Gastrocnemius medialis (tissue), 4 donors: ENCODE measurements around the gene MED14. TPM values are rescaled to one million over a fixed set of nuclear protein-coding genes. Genes with fewer than 3 reads are reported as not detected.

Source experiments
- ATAC-seq, 2 donors: fragments of 150-250 bp; one replicate each; pipeline ENCODE4 v1.9.1; 2016
- DNase-seq, 2 donors: peaks; one replicate each; pipeline ENCODE4 v3.0.0-alpha.2; 2019
- H3K27ac ChIP-seq, 4 donors: fragments of 200-600 bp; sonication (generic); 1 replicate in 1 of 4; 2 replicates in 3 of 4; pipeline ENCODE4 v1.5.1; 2016 to 2018; ENCODE audit warnings: mild to moderate bottlenecking in 2 of 4, moderate library complexity in 1 of 4
- H3K27me3 ChIP-seq, 3 donors: fragments of 200-600 bp; sonication (generic) in 2 of 3; 1 replicate in 1 of 3; 2 replicates in 2 of 3; pipeline versions ENCODE4 v1.5.1 to v1.6.0; 2016 to 2019; ENCODE audit warnings: mild to moderate bottlenecking in 1 of 3, moderate library complexity in 1 of 3
- H3K36me3 ChIP-seq, 2 donors: fragments of 200-600 bp; sonication (generic) in 1 of 2; one replicate each; pipeline ENCODE4 v1.5.1; 2017 to 2018
- H3K4me1 ChIP-seq, 2 donors: fragments of 200-600 bp; sonication (generic) in 1 of 2; one replicate each; pipeline ENCODE4 v1.5.1; 2016 to 2017; ENCODE audit warnings: mild to moderate bottlenecking in 2 of 2
- H3K4me3 ChIP-seq, 4 donors: fragments of 200-600 bp; sonication (generic) in 3 of 4; 1 replicate in 1 of 4; 2 replicates in 3 of 4; pipeline ENCODE4 v1.5.1; 2016 to 2019; ENCODE audit warnings: mild to moderate bottlenecking in 2 of 4
- H3K9me3 ChIP-seq, 3 donors: fragments of 200-600 bp; sonication (generic) in 2 of 3; 1 replicate in 1 of 3; 2 replicates in 2 of 3; pipeline ENCODE4 v1.5.1; 2016 to 2019
- CTCF ChIP-seq, 5 experiments: fragments of 450-650 bp in 3 of 5; fragments of 200-600 bp in 2 of 5; sonication (generic) in 2 of 5; IDR thresholded peaks in 4 of 5; conservative IDR thresholded peaks in 1 of 5; 1 replicate in 4 of 5; 2 replicates in 1 of 5; pipeline ENCODE4 v1.5.1; 2016 to 2019; ENCODE audit warnings: antibody characterized with exemption in 5 of 5, mild to moderate bottlenecking in 3 of 5, moderate library complexity in 3 of 5
- POLR2A ChIP-seq, 2 donors: fragments of 450-650 bp; IDR thresholded peaks; one replicate each; pipeline ENCODE4 v1.6.1; 2017; ENCODE audit warnings: antibody characterized with exemption in 2 of 2, mild to moderate bottlenecking in 2 of 2, moderate library complexity in 2 of 2
- in situ Hi-C, 4 donors: fragments of 200-750 bp; cut with MboI; loops; one replicate each; pipeline versions ENCODE4 v1.15.0 to v1.8.0; 2017; ENCODE audit warnings: low sequenced_read_pairs in 4 of 4
- intact Hi-C: fragments of 100-400 bp; cut with DNase I; formaldehyde crosslinking; loops from one replicate; pipeline ENCODE4 v1.15.1; 2023; ENCODE audit warnings: low total_unique reads
- total RNA-seq, 4 donors: library from RNA; depleted of rRNA; stranded (reverse); fragments of >200 nt; gene quantifications; one replicate each; pipeline versions ENCODE4 v1.1.0 to v1.2.3, GENCODE V29; 2016

Gene MED14
- total RNA-seq, 4 donors from 2014 or later: 19.8 to 27.0 (median 24.0) TPM

GRCh38 chrX:40721489-40722106, 13.7 kb downstream of the MED14 start:
- in situ Hi-C loops: no loop called here
- peak overlapping the region; percentile 21 to 98 (median 53) for H3K27ac ChIP-seq

GRCh38 chrX:40720792-40721191, 14.6 kb downstream of the MED14 start:
- Histone ChIP-seq H3K27ac (peak overlapping the region; percentile 21 to 98 (median 53)), H3K4me1 (peaks cover 16 to 24% of the 10 kb centered on the region in 2 donors), H3K36me3 (no peaks in the 10 kb centered on the region), H3K27me3 (no peaks in the 10 kb centered on the region), H3K4me3 (no peak overlapping the region), H3K9me3 (no peaks in the 10 kb centered on the region)
- ATAC-seq (peak in 1 of 2 donors; percentile 72), DNase-seq (no peak)
- in situ Hi-C loops: no loop called here
- intact Hi-C loops: no loop called here
- no peak for TF ChIP-seq POLR2A (IDR thresholded peaks at IDR 0.05)
- TF ChIP-seq CTCF (IDR thresholded peaks at IDR 0.05 in 4 of 5, conservative IDR thresholded peaks at IDR 0.05 in 1 of 5): no peak

More at GRCh38 chrX:40721489-40722106, 13.7 kb downstream of the MED14 start:
- ATAC-seq (peak in 1 of 2 donors; percentile 7), DNase-seq (no peak)
- H3K9me3 ChIP-seq: no peaks in the 10 kb centered on the region
- no peaks in the 10 kb centered on the region for H3K27me3 ChIP-seq
- H3K4me3 ChIP-seq: no peak overlapping the region
- TF ChIP-seq POLR2A (IDR thresholded peaks at IDR 0.05) (no peak), CTCF (IDR thresholded peaks at IDR 0.05 in 4 of 5, conservative IDR thresholded peaks at IDR 0.05 in 1 of 5) (no peak)
- H3K4me1 ChIP-seq: peaks cover 18 to 24% of the 10 kb centered on the region in 2 donors
- H3K36me3 ChIP-seq: no peaks in the 10 kb centered on the region
- intact Hi-C loops: no loop called here

- TF ChIP-seq CTCF (IDR thresholded peaks at IDR 0.05 in 4 of 5, conservative IDR thresholded peaks at IDR 0.05 in 1 of 5) (no peak), POLR2A (IDR thresholded peaks at IDR 0.05) (no peak)
- Histone ChIP-seq H3K27me3 (no peaks in the 10 kb centered on the region), H3K4me3 (no peak overlapping the region), H3K36me3 (no peaks in the 10 kb centered on the region), H3K27ac (peak overlapping the region; percentile 21 to 98 (median 53)), H3K4me1 (peaks cover 11 to 24% of the 10 kb centered on the region in 2 donors), H3K9me3 (no peaks in the 10 kb centered on the region)
- in situ Hi-C loops: no loop called here
- peak in 1 of 2 donors; percentile 58 for ATAC-seq
- intact Hi-C loops: no loop called here
- DNase-seq: no peak
Measured at GRCh38 chrX:40720339-40720738, 15.0 kb downstream of the MED14 start.

GRCh38 chrX:40719731-40720130, 15.6 kb downstream of the MED14 start:
- peak overlapping the region in 3 of 4 donors; percentile 53 to 98 (median 53) for H3K27ac ChIP-seq
- no peak overlapping the region for H3K4me3 ChIP-seq
- in situ Hi-C loops: no loop called here
- no peaks in the 10 kb centered on the region for H3K36me3 ChIP-seq
- H3K27me3 ChIP-seq: no peaks in the 10 kb centered on the region
- TF ChIP-seq CTCF (IDR thresholded peaks at IDR 0.05 in 4 of 5, conservative IDR thresholded peaks at IDR 0.05 in 1 of 5) (no peak), POLR2A (IDR thresholded peaks at IDR 0.05) (no peak)
- peaks cover 11 to 26% of the 10 kb centered on the region in 2 donors for H3K4me1 ChIP-seq
- intact Hi-C loops: no loop called here
- DNase-seq: no peak
- no peaks in the 10 kb centered on the region for H3K9me3 ChIP-seq
- ATAC-seq: no peak
